GM18870 (cell line): ENCODE results near the gene DRG2.

Experiments used
- ATAC-seq: cut with Tn5 transposase; IDR thresholded peaks from one replicate; pipeline ENCODE4 v1.9.1; 2021; ENCODE audit warnings: moderate library complexity; ENCODE audit not compliant: unreplicated experiment

Gene DRG2

GRCh38 chr17:18142417-18142816 is 54.7 kb downstream of the DRG2 start:
- no peak for ATAC-seq

GRCh38 chr17:18143044-18143936 is 55.5 kb downstream of the DRG2 start:
- no peak for ATAC-seq

GRCh38 chr17:18144261-18144660 is 56.5 kb downstream of the DRG2 start:
- no peak for ATAC-seq

GRCh38 chr17:18144855-18145254 is 57.1 kb downstream of the DRG2 start:
- ATAC-seq: no peak

- no peak for ATAC-seq
Measured at GRCh38 chr17:18145811-18146210, 58.1 kb downstream of the DRG2 start.

- no peak for ATAC-seq
Measured at GRCh38 chr17:18146259-18146658, 58.5 kb downstream of the DRG2 start.

GRCh38 chr17:18146980-18147379 is 59.2 kb downstream of the DRG2 start:
- ATAC-seq: no peak

- ATAC-seq: no peak
Measured at GRCh38 chr17:18148586-18148985, 60.8 kb downstream of the DRG2 start.

- no peak for ATAC-seq
Measured at GRCh38 chr17:18151290-18151689, 63.5 kb downstream of the DRG2 start.

GRCh38 chr17:18155179-18155578 is 67.4 kb downstream of the DRG2 start:
- no peak for ATAC-seq

- ATAC-seq: no peak
Measured at GRCh38 chr17:18156171-18156975, 68.6 kb downstream of the DRG2 start.

GRCh38 chr17:18156976-18157280 is 69.2 kb downstream of the DRG2 start:
- ATAC-seq: no peak
